ENCODE data around the gene NLK. TPM values are rescaled to one million over a fixed set of nuclear protein-coding genes. Genes with fewer than 3 reads are reported as not detected.

Gene NLK
- total RNA-seq, 1 experiment from 2014 or later: 12.8 TPM

GRCh38 chr17:28115046-28115445 lies 72.6 kb downstream of the NLK start:
- ATAC-seq: no peak
- Histone ChIP-seq H3K9me2 (ENCODE audit: insufficient read depth) (no peaks in the 10 kb centered on the region), H3K79me2 (ENCODE audit: insufficient read depth, low read length) (0 out of 2 replicates have a peak, but pooled peaks cover 11% of the 10 kb centered on the region), H3K27me3 (ENCODE audit: insufficient read depth, low read length) (no peaks in the 10 kb centered on the region), H3K9me3 (ENCODE audit: control insufficient read depth in 1 of 2, insufficient read depth in 1 of 2, low read depth in 1 of 2, low read length in 2 of 2) (no peaks in the 10 kb centered on the region), H3K27ac (ENCODE audit: low read depth, low read length) (no peak overlapping the region), H3K4me3 (replicated peaks in 1 of 2; ENCODE audit: low read depth in 1 of 2, low read length in 2 of 2) (no peak overlapping the region), H4K20me1 (ENCODE audit: insufficient read depth) (no peaks in the 10 kb centered on the region), H3K4me1 (ENCODE audit: control insufficient read depth in 1 of 2, insufficient read depth in 2 of 2, low read length in 2 of 2) (no peaks in the 10 kb centered on the region), H3K4me2 (ENCODE audit: low read length) (no peak overlapping the region), H2AFZ (ENCODE audit: low read depth, low read length, poor library complexity, severe bottlenecking) (no peak overlapping the region), H3K36me3 (ENCODE audit: control insufficient read depth in 1 of 2, insufficient read depth in 2 of 2, low read length in 2 of 2) (no peaks in the 10 kb centered on the region), H3K9ac (ENCODE audit: low read length) (no peak overlapping the region)
- TF ChIP-seq POLR2AphosphoS5 (IDR thresholded peaks at IDR 0.05; ENCODE audit: low read depth, low read length): no peak
- TF ChIP-seq CEBPB (IDR thresholded peaks at IDR 0.05; ENCODE audit: low read depth): no peak
- TF ChIP-seq ATF3 (IDR thresholded peaks at IDR 0.05): no peak
- POLR2A ChIA-PET: no interaction called here
- intact Hi-C loops (cut with micrococcal nuclease): no loop called here
- RAD21 ChIA-PET (ENCODE audit: low non-redundant PET in 1 of 2, low total read pairs in 2 of 2, uncharacterized antibody in 2 of 2, unreplicated experiment in 2 of 2): no interaction called here
- no peak for DNase-seq (ENCODE audit: low read depth, low spot score)
- CTCF ChIA-PET: no interaction called here
- BruUV-seq (replicated peaks): no TSS peak

- Histone ChIP-seq H3K9ac (ENCODE audit: low read length) (no peak overlapping the region), H3K27ac (ENCODE audit: low read depth, low read length) (no peak overlapping the region), H3K9me3 (ENCODE audit: control insufficient read depth in 1 of 2, insufficient read depth in 1 of 2, low read depth in 1 of 2, low read length in 2 of 2) (no peaks in the 10 kb centered on the region), H3K79me2 (ENCODE audit: insufficient read depth, low read length) (0 out of 2 replicates have a peak, but pooled peaks cover 11% of the 10 kb centered on the region), H3K36me3 (ENCODE audit: control insufficient read depth in 1 of 2, insufficient read depth in 2 of 2, low read length in 2 of 2) (no peaks in the 10 kb centered on the region), H3K27me3 (ENCODE audit: insufficient read depth, low read length) (no peaks in the 10 kb centered on the region), H3K4me1 (ENCODE audit: control insufficient read depth in 1 of 2, insufficient read depth in 2 of 2, low read length in 2 of 2) (no peaks in the 10 kb centered on the region), H4K20me1 (ENCODE audit: insufficient read depth) (no peaks in the 10 kb centered on the region), H2AFZ (ENCODE audit: low read depth, low read length, poor library complexity, severe bottlenecking) (no peak overlapping the region), H3K4me3 (replicated peaks in 1 of 2; ENCODE audit: low read depth in 1 of 2, low read length in 2 of 2) (no peak overlapping the region), H3K4me2 (ENCODE audit: low read length) (no peak overlapping the region), H3K9me2 (ENCODE audit: insufficient read depth) (no peaks in the 10 kb centered on the region)
- CTCF ChIA-PET: no interaction called here
- RAD21 ChIA-PET (ENCODE audit: low non-redundant PET in 1 of 2, low total read pairs in 2 of 2, uncharacterized antibody in 2 of 2, unreplicated experiment in 2 of 2): no interaction called here
- no peak for ATAC-seq
- POLR2A ChIA-PET: no interaction called here
- intact Hi-C loops (cut with micrococcal nuclease): no loop called here
- no TSS peak for BruUV-seq (replicated peaks)
- DNase-seq (ENCODE audit: low read depth, low spot score): no peak
- TF ChIP-seq FOSL1 (IDR thresholded peaks at IDR 0.05; ENCODE audit: low read depth): no peak
- TF ChIP-seq JUND (IDR thresholded peaks at IDR 0.05): no peak
- TF ChIP-seq CEBPB (IDR thresholded peaks at IDR 0.05; ENCODE audit: low read depth): no peak
- no peak for TF ChIP-seq YY1 (IDR thresholded peaks at IDR 0.05; ENCODE audit: extremely low read depth, insufficient replicate concordance, low read depth, low read length)
- no peak for TF ChIP-seq ZBTB33 (IDR thresholded peaks at IDR 0.05; ENCODE audit: extremely low read depth, insufficient replicate concordance, low read length)
- no peak for TF ChIP-seq ELF1 (IDR thresholded peaks at IDR 0.05; ENCODE audit: borderline replicate concordance, low read depth)
- TF ChIP-seq POLR2AphosphoS5 (IDR thresholded peaks at IDR 0.05; ENCODE audit: low read depth, low read length): no peak
- TF ChIP-seq RAD21 (IDR thresholded peaks at IDR 0.05; ENCODE audit: low read depth): no peak
- TF ChIP-seq EZH2 (IDR thresholded peaks at IDR 0.05): no peak
- TF ChIP-seq EZH2phosphoT487 (IDR thresholded peaks at IDR 0.05; ENCODE audit: borderline replicate concordance): no peak
- TF ChIP-seq TCF7L2 (IDR thresholded peaks at IDR 0.05; ENCODE audit: borderline replicate concordance, extremely low read depth, insufficient read depth, insufficient read length): no peak
- no peak for TF ChIP-seq EGR1 (IDR thresholded peaks at IDR 0.05; ENCODE audit: low read depth)
- TF ChIP-seq MAX (IDR thresholded peaks at IDR 0.05): no peak
- TF ChIP-seq ZFX (IDR thresholded peaks at IDR 0.05): no peak
- no peak for TF ChIP-seq ZNF274 (IDR thresholded peaks at IDR 0.05; ENCODE audit: low read depth, low read length)
These were observed 74.8 kb downstream of the NLK start for GRCh38 chr17:28117304-28117703.

Data from HCT116 (cell line).